Endothelial cell of umbilical vein (primary cell): ENCODE measurements around the gene FBH1.

Source experiments
- CTCF ChIP-seq, 2 donors: IDR thresholded peaks; 1 replicate in 1 of 2; 2 replicates in 1 of 2; pipeline ENCODE4 v1.5.1; 2011; ENCODE audit warnings: low read length in 2 of 2, mild to moderate bottlenecking in 2 of 2, moderate library complexity in 2 of 2, control low read depth in 1 of 2, inconsistent platforms in 1 of 2, low read depth in 1 of 2; ENCODE audit not compliant: insufficient read depth in 1 of 2; ENCODE audit errors: extremely low read depth in 1 of 2
- EZH2 ChIP-seq: IDR thresholded peaks from 2 replicates; pipeline ENCODE4 v1.6.1; 2012; ENCODE audit warnings: borderline replicate concordance, low read depth, mild to moderate bottlenecking, moderate library complexity, low read length, inconsistent platforms; ENCODE audit not compliant: severe bottlenecking
- GATA2 ChIP-seq: IDR thresholded peaks from 2 replicates; pipeline ENCODE4 v1.7.0; 2011; ENCODE audit warnings: low read depth, mild to moderate bottlenecking, moderate library complexity, mixed read lengths, low read length; ENCODE audit not compliant: insufficient read length, insufficient read depth
- JUN ChIP-seq: IDR thresholded peaks from 2 replicates; pipeline ENCODE4 v1.6.1; 2011; ENCODE audit warnings: borderline replicate concordance, low read depth; ENCODE audit not compliant: insufficient read length, insufficient read depth
- MYC ChIP-seq: IDR thresholded peaks from one replicate; pipeline ENCODE4 v1.6.1; 2011; ENCODE audit warnings: mild to moderate bottlenecking, low read depth, low read length
- POLR2A ChIP-seq: IDR thresholded peaks from 2 replicates; pipeline ENCODE4 v1.6.1; 2012; ENCODE audit warnings: low read depth, mild to moderate bottlenecking, control low read depth, low read length

- no peak for TF ChIP-seq JUN
- no peak for TF ChIP-seq EZH2
- no peak for TF ChIP-seq CTCF (IDR thresholded peaks at IDR 0.05; ENCODE audit: extremely low read depth in 1 of 2, insufficient read depth in 1 of 2, low read depth in 1 of 2, low read length in 2 of 2)
- no peak for TF ChIP-seq POLR2A
- no peak for TF ChIP-seq GATA2
- no peak for TF ChIP-seq MYC
Observed at GRCh38 chr10:5862360-5862961, 27.6 kb upstream of the FBH1 start.
